OCI-LY7 (cell line): Measurements from ENCODE around the gene CBX8.

ENCODE experiments used
- CTCF ChIP-seq: fragments of 200-600 bp; sonication (generic); conservative IDR thresholded peaks from 2 replicates; pipeline ENCODE4 v1.5.1; 2014; ENCODE audit warnings: mild to moderate bottlenecking, antibody characterized with exemption, low read length, moderate library complexity, mixed read lengths
- EZH2phosphoT487 ChIP-seq: fragments of 200-600 bp; sonication (generic); IDR thresholded peaks from 2 replicates; pipeline ENCODE4 v1.6.1; 2018; ENCODE audit warnings: low read depth, borderline replicate concordance, mild to moderate bottlenecking, mixed run types, antibody characterized with exemption, low read length, moderate library complexity, mixed read lengths

- TF ChIP-seq CTCF (no peak), EZH2phosphoT487 (no peak)
Measured at GRCh38 chr17:79830303-79830702, 33.4 kb upstream of the CBX8 start.
